HK-2 (cell line): ENCODE results near the gene PEX5L.
"Not testable (repeated sequence)": the region's sequence is repeated elsewhere in the genome, so short reads cannot be mapped to it uniquely, and the experiment has no call there.

ENCODE experiments used
- DNase-seq: peaks from one replicate; pipeline ENCODE4 v3.0.0-alpha.2; 2018; ENCODE audit not compliant: unreplicated experiment

The PEX5L gene, protein sequence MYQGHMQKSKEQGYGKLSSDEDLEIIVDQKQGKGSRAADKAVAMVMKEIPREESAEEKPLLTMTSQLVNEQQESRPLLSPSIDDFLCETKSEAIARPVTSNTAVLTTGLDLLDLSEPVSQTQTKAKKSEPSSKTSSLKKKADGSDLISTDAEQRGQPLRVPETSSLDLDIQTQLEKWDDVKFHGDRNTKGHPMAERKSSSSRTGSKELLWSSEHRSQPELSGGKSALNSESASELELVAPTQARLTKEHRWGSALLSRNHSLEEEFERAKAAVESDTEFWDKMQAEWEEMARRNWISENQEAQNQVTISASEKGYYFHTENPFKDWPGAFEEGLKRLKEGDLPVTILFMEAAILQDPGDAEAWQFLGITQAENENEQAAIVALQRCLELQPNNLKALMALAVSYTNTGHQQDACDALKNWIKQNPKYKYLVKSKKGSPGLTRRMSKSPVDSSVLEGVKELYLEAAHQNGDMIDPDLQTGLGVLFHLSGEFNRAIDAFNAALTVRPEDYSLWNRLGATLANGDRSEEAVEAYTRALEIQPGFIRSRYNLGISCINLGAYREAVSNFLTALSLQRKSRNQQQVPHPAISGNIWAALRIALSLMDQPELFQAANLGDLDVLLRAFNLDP

DNA sequence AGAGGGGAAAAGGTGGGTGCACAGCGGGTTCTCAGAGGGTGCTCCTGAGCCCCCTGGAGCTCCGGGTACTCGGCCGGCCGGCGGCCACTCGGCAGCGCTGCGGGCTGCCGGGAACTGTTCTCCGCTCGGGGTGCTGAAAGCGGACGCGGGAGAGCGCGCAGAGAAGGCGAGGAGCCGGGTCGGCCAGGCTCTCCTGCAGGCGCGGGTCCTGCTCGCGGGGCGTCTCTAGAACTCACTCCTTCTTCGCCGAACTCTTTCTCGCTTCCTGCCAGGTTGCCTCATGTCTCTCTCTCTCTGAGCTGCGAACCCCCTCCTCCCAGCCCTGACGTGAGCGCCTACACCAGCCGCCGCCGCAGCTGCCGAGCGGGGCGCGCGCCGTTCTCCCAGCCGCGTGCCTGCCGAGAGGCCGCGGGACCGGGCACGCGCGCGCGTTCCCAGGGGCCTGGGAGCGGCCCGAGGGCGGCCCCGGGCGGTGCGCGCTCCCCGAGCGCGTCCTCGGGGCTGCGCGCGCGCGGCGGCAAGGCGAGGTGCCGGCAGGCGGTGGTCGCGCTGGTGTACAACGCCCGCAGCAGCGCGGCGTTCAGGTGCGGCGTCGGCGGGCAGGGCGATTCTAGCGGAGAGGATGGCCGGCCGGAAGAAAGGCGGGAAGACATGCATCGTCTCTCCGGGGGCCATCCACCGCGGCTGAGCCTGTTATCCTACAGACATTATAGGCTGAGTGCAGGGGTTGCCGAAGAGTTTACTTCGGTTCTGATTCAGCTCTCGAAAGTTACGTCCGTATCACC lies at the start of gene PEX5L:
Gene PEX5L (minus strand): TSS at position 267 of the 785 bp plus-strand sequence. CDS start 338 bp downstream, outside the sequence.
- peak; percentile 44 for DNase-seq

DNA sequence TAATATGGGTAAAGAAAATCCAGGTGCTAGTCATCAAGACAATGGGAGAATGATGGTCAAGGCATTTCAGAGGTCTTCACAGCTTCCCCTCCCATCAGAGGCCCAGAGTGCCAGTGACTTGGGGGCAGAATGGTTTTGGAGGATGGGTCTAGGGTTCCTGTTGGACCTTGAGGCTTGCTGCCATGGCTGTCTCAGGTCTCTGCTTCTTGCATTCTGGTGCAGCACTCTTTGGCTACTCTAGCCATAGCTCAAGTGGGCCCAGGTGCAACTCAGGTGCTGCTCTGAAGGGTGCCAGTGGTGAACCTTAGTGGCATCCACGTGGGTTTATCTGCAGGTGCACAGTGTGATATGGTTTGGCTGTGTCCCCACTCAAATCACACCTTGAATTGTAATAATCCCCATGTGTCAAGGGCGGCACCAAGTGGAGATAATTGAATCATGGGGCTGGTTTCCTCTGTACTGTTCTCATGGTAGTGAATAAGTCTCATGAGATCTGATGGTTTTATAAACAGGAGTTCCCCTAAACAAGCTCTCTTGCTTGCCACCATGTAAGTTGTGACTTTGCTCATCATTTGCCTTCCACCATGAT lies 48.5 kb upstream of the PEX5L start:
- no peak for DNase-seq

DNA sequence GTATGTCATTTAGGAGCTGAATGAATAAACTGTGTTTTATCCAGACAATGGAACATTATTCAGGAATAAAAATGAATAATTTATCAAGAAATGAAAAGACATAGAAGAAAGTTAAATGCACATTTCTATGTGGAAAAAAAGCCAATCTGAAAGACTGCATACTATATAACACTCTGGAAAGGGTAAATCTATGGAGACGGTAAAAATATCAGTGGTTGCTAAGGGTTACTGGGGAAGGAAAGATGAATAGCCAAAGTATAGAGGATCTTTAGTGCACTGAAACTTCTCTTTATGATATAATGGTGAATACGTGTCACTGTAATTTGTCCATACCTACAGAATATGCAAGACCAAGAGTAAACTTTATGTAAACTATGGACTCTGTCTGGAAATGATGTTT lies 46.0 kb upstream of the PEX5L start:
- no peak for DNase-seq

DNA sequence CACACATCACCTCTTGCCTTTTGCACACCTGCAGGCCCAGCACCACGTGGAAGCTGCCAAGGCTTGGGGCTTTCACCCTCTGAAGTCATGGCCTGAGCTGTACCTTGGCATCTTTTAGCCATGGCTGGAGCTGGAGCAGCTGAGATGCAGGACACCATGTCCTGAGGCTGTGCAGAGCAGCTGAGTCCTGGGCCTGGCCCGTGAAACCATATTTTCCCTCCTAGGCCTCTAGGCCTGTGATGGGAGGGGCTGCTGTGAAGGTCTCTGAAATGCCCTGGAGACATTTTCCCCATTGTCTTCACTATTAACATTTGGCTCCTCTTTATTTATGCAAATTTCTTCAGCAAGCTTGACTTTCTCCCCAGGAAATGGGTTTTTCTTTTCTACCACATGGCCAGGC lies 41.9 kb upstream of the PEX5L start:
- DNase-seq: no peak

DNA sequence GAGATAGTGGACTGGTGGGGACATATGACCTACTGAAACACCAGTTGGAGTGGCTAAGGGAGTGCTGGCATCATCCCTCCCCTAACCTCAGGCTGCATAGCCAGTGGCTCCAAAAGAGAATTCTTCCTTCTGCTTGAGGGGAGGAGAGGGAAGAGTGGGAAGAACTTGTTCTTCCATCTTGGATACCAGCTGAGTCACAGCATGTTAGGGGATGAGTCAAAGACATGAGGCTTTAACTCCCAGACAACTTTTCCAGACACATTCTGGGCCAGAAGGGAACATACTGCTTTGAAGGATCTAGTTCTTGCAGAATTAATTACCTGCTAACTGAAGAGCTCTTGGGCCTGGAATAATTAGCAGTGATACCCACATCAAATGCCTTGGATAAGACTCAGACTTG lies 36.8 kb upstream of the PEX5L start:
- DNase-seq: no peak

DNA sequence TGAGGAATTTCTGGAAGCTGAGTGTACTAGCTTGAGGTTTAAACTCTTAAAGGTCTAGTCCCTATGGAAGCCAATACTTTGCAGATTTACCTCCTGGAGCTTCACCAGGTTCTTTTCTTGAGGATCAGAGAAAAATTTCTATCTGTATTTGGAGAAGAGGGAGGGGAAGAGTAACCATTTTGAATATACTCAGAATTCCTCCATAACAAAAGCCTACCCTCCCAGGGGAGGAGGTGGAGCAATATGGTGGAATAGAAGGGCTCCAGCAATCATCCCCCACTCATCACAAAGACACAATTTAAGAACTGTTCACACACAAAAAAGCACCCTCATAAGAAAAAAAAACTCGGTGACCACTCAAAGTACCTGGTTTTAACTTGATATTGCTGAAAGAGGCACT lies 36.0 kb upstream of the PEX5L start:
- DNase-seq: no peak

DNA sequence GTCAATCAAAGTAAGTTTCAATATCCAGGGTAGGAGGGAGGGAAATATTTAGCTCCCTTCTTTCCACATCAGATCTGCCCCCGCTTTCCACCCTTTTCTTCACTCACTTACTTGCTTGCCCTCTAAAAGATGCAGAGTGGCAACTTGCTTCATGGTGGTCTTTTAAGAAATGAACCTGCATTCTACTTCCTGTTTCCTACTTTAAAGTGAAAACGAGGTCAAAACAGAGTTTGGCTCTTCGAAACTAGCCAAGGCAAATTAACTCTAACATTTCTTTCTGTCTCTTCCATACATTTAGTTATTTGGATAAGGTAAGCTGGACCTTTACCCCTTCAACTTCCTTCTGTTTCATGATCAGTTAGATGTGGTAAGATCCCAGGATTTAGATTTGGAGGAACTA lies 34.2 kb upstream of the PEX5L start:
- no peak for DNase-seq

DNA sequence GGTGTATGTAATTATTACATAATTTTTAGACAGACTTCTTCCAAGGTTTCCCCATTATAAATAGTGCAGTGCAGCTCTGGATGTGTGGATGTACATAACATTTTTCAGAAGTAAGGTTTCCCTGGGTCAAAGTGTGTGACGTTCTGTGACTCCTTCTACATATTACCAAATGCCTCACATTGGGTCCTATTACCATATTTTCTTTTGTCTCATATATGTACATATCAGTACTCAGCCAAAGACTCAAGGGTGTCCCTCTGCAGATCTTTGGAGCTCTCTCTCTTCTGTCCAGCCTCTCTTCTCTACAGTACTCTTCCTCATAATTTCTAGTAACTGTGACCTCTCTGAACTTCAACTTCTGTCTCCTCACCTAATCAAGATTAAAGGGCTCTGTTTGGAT lies 31.3 kb upstream of the PEX5L start:
- no peak for DNase-seq

DNA sequence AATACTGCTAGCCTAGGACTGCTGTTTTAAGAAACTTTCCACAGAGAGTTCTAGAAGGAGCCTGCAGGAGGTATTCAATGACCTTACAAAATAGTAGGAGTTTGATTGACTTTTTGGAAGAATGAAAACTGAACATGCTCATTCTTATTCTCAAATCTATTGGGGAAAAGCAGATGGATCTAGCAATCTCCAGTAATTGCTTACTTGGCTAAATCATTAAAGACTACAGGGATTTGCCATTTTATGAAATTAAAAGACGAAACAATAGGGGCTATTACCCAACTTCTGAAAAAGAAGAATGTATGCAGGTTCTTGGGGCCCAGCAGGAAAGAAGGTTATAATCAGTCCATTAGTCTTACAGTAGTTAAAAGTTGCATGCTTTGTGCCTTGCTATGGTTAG lies 29.9 kb upstream of the PEX5L start:
- DNase-seq: no peak

DNA sequence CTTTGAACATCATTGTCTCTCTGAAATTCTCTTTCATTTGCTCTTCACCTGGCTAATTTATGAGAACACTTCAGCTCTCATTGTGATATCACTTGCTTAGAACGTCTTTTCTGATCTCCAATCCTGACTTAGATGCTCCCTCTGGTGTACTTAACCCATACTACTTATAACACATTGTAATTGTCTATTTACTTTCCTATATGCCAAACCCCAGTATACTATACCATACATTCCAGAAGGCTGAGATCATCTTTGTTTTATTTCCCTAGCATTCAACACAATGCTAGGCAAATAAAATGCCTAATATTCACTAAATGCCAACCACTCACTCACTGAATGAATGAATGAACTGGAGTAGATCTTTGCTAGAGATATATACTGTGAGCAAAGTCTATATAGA lies 27.0 kb upstream of the PEX5L start:
- no peak for DNase-seq

DNA sequence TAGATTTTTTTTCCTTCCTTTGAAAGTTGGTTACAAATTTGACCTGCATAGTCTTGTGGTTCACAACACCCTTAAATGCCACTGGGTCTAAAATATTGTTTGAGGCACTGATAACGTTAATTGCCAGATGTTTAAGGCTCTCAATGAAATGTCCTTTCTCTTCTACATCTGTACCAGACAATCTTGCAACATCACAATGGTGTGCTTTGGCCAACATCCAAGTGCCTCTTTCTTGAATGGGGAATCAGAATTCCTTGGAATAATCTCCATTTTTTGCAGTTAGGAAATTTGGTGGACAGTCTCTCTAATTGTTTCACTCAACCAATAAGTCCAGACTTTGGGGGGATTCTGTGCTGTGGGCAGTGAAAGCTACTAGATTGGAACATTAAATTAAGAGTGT lies 26.0 kb upstream of the PEX5L start:
- DNase-seq: no peak

DNA sequence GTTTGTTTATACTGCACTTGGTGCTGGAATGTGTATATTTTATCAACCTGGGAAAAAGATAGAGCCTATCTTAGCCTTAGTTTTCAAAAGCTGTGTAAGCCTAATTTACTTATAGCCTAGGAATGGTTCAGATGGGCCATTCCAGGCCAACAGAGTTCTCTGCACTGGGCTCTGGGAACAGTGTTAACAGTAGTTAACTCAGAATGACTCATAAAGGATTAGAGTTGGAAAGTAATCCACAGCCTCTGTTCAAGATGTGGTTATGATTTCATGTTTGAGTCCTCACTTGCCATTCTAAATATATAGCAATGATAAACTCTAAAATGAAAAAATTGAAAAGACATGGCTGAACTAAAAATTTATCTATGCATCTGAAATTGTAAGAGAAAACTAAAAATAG lies 22.6 kb upstream of the PEX5L start:
- no peak for DNase-seq

DNA sequence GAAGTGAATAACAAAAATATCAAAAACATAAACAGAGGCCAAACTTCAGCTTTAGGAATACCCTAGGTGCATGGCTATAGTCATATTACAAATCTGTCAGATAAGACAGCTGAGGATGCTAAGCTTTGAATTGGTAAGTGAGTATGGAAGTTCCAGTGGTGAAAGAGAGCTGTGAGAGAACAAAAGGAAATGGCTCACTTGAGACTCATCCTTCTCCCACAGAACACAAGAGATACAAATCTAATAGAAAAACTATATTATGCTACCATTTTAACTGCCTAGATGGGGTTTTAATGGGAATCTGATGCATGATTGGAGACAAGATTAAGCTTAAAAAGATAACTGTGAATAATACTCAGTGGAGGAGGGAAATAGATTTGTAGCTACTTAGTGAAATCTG lies 21.5 kb upstream of the PEX5L start:
- no peak for DNase-seq

DNA sequence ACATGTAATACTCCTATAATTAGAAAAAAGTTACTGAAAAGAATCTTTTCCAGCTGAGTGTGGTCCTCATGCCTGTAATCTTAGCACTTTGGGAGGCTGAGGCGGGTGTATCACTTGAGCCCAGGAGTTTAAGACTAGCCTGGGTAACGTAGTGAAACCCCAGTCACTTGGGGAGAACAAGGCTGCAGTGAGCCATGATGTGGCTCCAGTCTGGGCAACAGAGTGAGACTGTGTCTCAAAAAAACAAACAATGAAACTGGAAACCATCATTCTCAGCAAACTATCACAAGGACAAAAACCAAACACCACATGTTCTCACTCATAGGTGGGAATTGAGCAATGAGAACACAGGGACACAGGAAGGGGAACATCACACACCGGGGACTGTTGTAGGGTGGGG lies 18.9 kb upstream of the PEX5L start:
- DNase-seq: not testable (repeated sequence)

DNA sequence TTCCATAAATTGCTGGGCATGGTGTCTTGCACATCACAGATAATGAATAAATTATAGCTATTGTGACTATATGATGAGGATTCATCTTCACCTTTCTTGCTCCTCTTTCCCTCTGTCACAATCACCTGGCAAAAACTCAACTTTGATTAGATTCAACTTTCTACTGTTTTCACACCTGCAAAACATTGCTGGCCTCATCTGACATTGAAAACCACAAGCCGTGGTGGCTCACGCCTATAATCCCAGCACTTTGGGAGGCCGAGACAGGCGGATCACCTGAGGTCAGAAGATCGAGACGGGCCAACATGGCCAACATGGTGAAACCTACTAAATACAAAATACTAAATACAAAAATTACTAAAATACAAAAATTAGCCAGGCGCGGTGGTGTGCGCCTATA lies 12.7 kb upstream of the PEX5L start:
- DNase-seq: no peak

DNA sequence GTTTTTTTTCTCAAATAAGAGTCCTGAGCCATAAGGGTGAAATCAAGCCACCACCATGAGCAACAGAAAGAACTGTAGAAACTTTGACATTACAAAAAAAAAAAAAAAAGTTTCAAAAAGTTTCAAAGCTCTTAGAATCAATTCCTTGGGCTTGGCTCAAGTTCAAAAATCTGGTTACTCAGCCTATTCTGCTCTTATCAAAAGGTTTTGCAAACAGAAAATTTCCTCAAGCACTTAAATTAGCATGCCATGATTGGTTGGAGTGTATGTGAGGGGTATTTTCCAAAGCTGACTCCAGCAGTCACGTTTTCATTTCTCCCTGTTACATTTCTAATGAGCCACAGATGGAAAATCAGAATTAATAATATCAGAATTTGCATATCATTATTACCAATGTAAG lies 12.1 kb upstream of the PEX5L start:
- no peak for DNase-seq

DNA sequence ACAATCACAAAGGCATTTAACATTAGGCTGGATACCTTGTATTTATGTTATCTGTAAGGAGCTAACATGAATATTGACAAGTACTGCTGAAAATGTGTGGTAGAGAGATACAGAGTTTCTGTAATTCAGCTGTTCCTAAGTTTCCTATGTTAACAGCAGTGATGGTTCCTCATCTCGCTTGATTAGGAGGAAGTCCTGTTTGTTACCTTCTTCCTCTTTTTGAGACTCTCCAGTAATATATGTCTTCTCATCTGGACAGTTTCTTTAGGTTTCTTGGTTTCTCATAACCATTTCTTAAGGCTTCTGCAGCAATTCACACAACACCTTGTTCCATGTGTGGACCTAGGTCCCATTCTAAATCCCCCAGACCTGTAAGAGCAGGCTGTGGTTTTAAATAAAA lies 11.4 kb upstream of the PEX5L start:
- DNase-seq: no peak

DNA sequence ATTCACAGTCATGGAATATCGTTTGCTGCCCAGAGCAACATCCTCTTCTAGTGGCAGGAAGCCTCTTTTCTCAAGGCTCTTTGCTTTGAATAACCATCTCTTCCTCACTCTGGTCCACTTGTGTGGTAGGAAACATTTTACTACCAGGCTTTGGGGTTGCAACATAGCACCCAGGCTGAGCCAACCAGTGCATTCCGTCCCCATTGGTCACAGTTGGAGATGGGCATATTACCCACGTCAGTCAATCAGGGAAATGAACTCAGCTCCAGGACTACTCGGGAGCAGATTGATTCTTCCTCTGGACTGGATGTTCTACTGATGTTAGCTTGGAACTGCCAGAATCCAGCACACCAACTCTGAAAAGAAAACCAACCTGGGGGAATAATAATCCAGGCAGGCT lies 4.2 kb upstream of the PEX5L start:
- no peak for DNase-seq

DNA sequence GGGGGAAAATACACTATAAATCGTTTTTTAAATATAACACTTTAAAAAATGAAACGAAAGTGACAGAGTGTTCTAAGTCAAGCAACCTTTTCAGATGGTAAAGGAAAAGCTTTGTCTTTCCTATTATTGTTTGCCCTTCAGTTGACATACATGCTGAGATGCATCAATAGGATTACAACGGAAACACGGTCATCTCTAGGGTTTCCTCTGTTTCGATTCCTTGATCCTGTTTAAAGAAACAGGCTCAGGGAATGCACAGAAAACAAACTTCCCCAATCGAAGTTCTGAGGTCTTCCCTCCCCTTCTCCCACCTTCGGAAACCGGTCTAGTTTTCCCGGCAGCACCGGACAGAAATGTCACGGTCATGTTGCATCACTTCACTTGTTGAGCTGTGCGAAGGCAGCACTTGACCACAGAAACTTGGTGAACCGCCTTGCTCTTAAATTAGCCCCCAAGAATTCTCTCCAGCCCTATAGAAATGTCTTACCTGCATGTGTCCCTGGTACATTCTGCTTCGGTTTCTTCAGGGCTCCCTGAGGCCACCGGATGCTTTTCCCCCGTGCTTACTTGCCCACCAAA lies 556 bp downstream of the PEX5L start:
- no peak for DNase-seq

DNA sequence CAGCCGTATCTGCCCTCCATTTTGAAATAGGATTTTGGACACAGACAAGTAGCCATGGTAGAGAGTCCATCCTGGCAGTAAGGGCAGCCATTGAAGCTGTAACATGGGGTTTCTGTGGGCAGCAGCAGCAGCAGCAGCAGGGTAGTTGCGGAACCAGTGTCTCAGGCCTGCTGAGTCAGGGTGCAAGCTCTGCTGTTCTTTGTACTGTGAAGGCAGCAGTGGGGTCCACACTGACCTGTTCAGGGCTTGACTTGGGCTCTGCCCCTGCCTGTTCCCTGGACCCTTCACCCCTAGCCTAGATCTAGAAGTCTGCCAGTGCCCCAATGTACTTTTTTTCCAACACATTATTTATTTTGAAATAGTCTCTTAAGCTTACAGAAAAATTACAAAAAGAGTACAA lies 9.7 kb downstream of the PEX5L start:
- DNase-seq: no peak

DNA sequence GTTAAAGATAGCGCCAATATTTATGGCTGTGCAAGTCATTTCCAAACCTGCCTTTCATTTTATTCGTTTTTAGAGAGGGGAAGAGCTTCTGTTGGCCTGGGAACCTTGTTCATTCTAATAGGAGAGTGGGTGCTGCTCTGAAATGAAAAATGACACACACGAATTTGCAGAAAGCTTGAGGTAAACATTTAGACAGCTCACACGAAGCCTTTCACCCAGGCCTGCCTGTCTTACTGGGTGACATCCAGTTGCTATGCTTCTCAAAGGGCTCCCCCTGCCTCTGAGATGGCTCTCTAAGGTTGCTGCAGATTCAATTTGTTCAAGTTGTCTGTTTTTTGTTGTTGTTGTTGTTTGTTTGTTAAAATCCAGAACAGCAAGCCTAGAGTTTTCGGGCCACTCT lies 18.2 kb downstream of the PEX5L start:
- DNase-seq: no peak

DNA sequence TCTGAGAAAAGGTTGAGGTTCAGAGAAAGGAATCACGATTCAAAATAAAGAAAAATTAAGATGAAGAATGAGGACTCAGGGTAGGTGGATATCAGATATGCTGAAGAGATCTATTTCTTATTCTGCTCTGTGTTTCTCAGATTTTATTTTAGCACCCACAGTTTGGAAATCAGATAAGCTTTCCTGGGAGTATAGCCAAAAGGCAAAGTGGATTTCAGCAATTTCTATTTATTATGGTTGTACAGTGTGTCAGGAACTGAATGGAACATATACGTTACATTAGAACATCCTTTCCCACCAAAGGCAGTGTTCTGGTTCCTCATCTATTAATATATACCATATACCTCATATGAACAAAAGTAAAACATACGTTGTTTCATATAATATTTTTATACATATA lies 18.9 kb downstream of the PEX5L start:
- DNase-seq: no peak
